SHP77 (cell line): ENCODE results near the gene LTBP4.
"Not testable (repeated sequence)": the region's sequence is repeated elsewhere in the genome, so short reads cannot be mapped to it uniquely, and the experiment has no call there.

ENCODE experiments used
- DNase-seq, 2 experiments: peaks; one replicate each; lab custom pipeline; 2025; lab: John Stamatoyannopoulos, UW

Gene LTBP4

GRCh38 chr19:40601134-40601974, at the start of gene LTBP4:
TSS of gene LTBP4 (plus strand) at chr19:40601369. CDS start at chr19:40601388, 19 bp downstream.
- peak in 1 of 2 experiments; percentile 49 for DNase-seq

- no peak for DNase-seq
Measured at GRCh38 chr19:40552848-40553247, 48.3 kb upstream of the LTBP4 start.

GRCh38 chr19:40553885-40554857, 47.0 kb upstream of the LTBP4 start:
- peak in 1 of 2 experiments; percentile 31 for DNase-seq

GRCh38 chr19:40555978-40556689, 45.0 kb upstream of the LTBP4 start:
- no peak for DNase-seq

- DNase-seq: no peak
Measured at GRCh38 chr19:40556953-40557530, 44.1 kb upstream of the LTBP4 start.

- DNase-seq: no peak
Measured at GRCh38 chr19:40559394-40559793, 41.8 kb upstream of the LTBP4 start.

GRCh38 chr19:40560092-40560507, 41.1 kb upstream of the LTBP4 start:
- DNase-seq: no peak

GRCh38 chr19:40561947-40562346, 39.2 kb upstream of the LTBP4 start:
- DNase-seq: no peak

GRCh38 chr19:40564535-40564934, 36.6 kb upstream of the LTBP4 start:
- not testable (repeated sequence) for DNase-seq

- DNase-seq: no peak
Measured at GRCh38 chr19:40565355-40565754, 35.8 kb upstream of the LTBP4 start.

- DNase-seq: peak in 1 of 2 experiments; percentile 12
Measured at GRCh38 chr19:40565910-40566495, 35.2 kb upstream of the LTBP4 start.

- DNase-seq: no peak
Measured at GRCh38 chr19:40567040-40567749, 34.0 kb upstream of the LTBP4 start.

- DNase-seq: no peak
Measured at GRCh38 chr19:40567750-40568494, 33.2 kb upstream of the LTBP4 start.

GRCh38 chr19:40570313-40571004, 30.7 kb upstream of the LTBP4 start:
- peak; percentile 100 for DNase-seq

GRCh38 chr19:40571005-40571318, 30.2 kb upstream of the LTBP4 start:
- no peak for DNase-seq

GRCh38 chr19:40571831-40572495, 29.2 kb upstream of the LTBP4 start:
- no peak for DNase-seq

GRCh38 chr19:40575326-40575725, 25.8 kb upstream of the LTBP4 start:
- no peak for DNase-seq

- no peak for DNase-seq
Measured at GRCh38 chr19:40576151-40576584, 25.0 kb upstream of the LTBP4 start.
